Neural progenitor cell (in vitro differentiated cells): ENCODE results near the gene UROS. TPM values are rescaled to one million over a fixed set of nuclear protein-coding genes. Genes with fewer than 3 reads are reported as not detected.

Experiments used
- DNase-seq: peaks from one replicate; pipeline ENCODE4 v3.0.0-alpha.2; 2016; ENCODE audit warnings: low spot score
- H2AFZ ChIP-seq: fragments of 200-600 bp; sonication (generic); replicated peaks from 2 replicates; pipeline ENCODE4 v1.6.1; 2016; ENCODE audit warnings: antibody characterized with exemption
- H3F3A ChIP-seq: fragments of 200-600 bp; sonication (generic); 2 replicates; pipeline ENCODE4 v1.6.1; 2016; ENCODE audit warnings: antibody characterized with exemption, low read depth
- H3K27ac ChIP-seq: fragments of 200-600 bp; sonication (generic); 2 replicates; pipeline ENCODE4 v1.5.1; 2016; ENCODE audit warnings: mild to moderate bottlenecking
- H3K27me3 ChIP-seq: fragments of 200-600 bp; sonication (generic); 2 replicates; pipeline ENCODE4 v1.6.1; 2016; ENCODE audit warnings: mild to moderate bottlenecking, moderate library complexity
- H3K36me3 ChIP-seq: fragments of 200-600 bp; sonication (generic); 2 replicates; pipeline ENCODE4 v1.5.1; 2016
- H3K4me1 ChIP-seq: fragments of 200-600 bp; sonication (generic); 2 replicates; pipeline ENCODE4 v1.6.1; 2016; ENCODE audit warnings: mixed run types
- H3K4me2 ChIP-seq: fragments of 200-600 bp; sonication (generic); 2 replicates; pipeline ENCODE4 v1.6.1; 2016
- H3K4me3 ChIP-seq: fragments of 200-600 bp; sonication (generic); 2 replicates; pipeline ENCODE4 v1.5.1; 2016
- H3K79me2 ChIP-seq: fragments of 200-600 bp; sonication (generic); 2 replicates; pipeline ENCODE4 v1.6.1; 2016; ENCODE audit warnings: low read depth
- H3K9ac ChIP-seq: fragments of 200-600 bp; sonication (generic); 2 replicates; pipeline ENCODE4 v1.6.1; 2016
- H3K9me3 ChIP-seq: fragments of 200-600 bp; sonication (generic); 2 replicates; pipeline ENCODE4 v1.5.1; 2016; ENCODE audit warnings: low read depth
- H4K20me1 ChIP-seq: fragments of 200-600 bp; sonication (generic); 2 replicates; pipeline ENCODE4 v1.6.1; 2016; ENCODE audit warnings: low read depth
- H3K27ac Mint-ChIP-seq: 3 replicates; pipeline ENCODE4 v1.8.0; 2021; ENCODE audit warnings: mixed read lengths
- H3K27me3 Mint-ChIP-seq: 2 replicates; pipeline ENCODE4 v1.8.0; 2022; ENCODE audit warnings: low read depth, mild to moderate bottlenecking, inconsistent platforms, moderate library complexity, mixed read lengths; ENCODE audit not compliant: insufficient read depth
- H3K36me3 Mint-ChIP-seq: 3 replicates; pipeline ENCODE4 v1.8.0; 2021; ENCODE audit warnings: mixed read lengths
- H3K4me1 Mint-ChIP-seq: 3 replicates; pipeline ENCODE4 v1.8.0; 2021; ENCODE audit warnings: mixed read lengths
- H3K4me3 Mint-ChIP-seq: 3 replicates; pipeline ENCODE4 v1.8.0; 2021; ENCODE audit warnings: mild to moderate bottlenecking, moderate library complexity, mixed read lengths
- H3K9me3 Mint-ChIP-seq: 3 replicates; pipeline ENCODE4 v1.8.0; 2020; ENCODE audit warnings: mixed read lengths
- CTCF ChIP-seq: fragments of 200-600 bp; sonication (generic); IDR thresholded peaks from 2 replicates; pipeline ENCODE4 v1.5.1; 2017; ENCODE audit warnings: antibody characterized with exemption, mild to moderate bottlenecking
- EZH2 ChIP-seq: fragments of 200-600 bp; sonication (generic); IDR thresholded peaks from 2 replicates; pipeline ENCODE4 v1.6.1; 2017; ENCODE audit warnings: antibody characterized with exemption, mild to moderate bottlenecking, moderate library complexity
- EZH2phosphoT487 ChIP-seq: fragments of 200-600 bp; sonication (generic); IDR thresholded peaks from 2 replicates; pipeline ENCODE4 v1.6.1; 2017; ENCODE audit warnings: antibody characterized with exemption
- total RNA-seq: library from RNA; depleted of rRNA; stranded (reverse); fragments of >200 nt; gene quantifications from 2 replicates; pipeline ENCODE4 v1.2.3, GENCODE V29; 2015; ENCODE audit warnings: low replicate concordance

UROS gene
- total RNA-seq, 1 donor from 2014 or later = 82.2 TPM

GRCh38 chr10:125866421-125867029, 43.5 kb upstream of the UROS start:
- Histone ChIP-seq H3F3A (no peaks in the 10 kb centered on the region), H3K27me3 (no peaks in the 10 kb centered on the region), H3K9me3 (no peaks in the 10 kb centered on the region), H3K36me3 (no peaks in the 10 kb centered on the region), H3K9ac (no peak overlapping the region), H3K4me3 (no peak overlapping the region), H3K4me2 (no peak overlapping the region), H4K20me1 (no peaks in the 10 kb centered on the region), H2AFZ (no peak overlapping the region), H3K27ac (no peak overlapping the region), H3K4me1 (no peaks in the 10 kb centered on the region), H3K79me2 (peaks cover 4% of the 10 kb centered on the region)
- Mint-ChIP-seq H3K4me3 (no peak overlapping the region), H3K36me3 (peaks cover 1% of the 10 kb centered on the region), H3K27ac (no peak overlapping the region), H3K27me3 (peaks cover 2% of the 10 kb centered on the region), H3K4me1 (no peaks in the 10 kb centered on the region), H3K9me3 (no peaks in the 10 kb centered on the region)
- TF ChIP-seq CTCF (no peak), EZH2phosphoT487 (no peak), EZH2 (no peak)
- no peak for DNase-seq

GRCh38 chr10:125865120-125865519, 42.1 kb upstream of the UROS start:
- H3K27ac ChIP-seq = no peak overlapping the region
- DNase-seq = no peak
- Mint-ChIP-seq H3K27ac (no peak overlapping the region), H3K36me3 (peaks cover 1% of the 10 kb centered on the region), H3K4me3 (no peak overlapping the region), H3K9me3 (no peaks in the 10 kb centered on the region), H3K4me1 (no peaks in the 10 kb centered on the region), H3K27me3 (no peaks in the 10 kb centered on the region)
- no peak overlapping the region for H3K4me3 ChIP-seq
- no peaks in the 10 kb centered on the region for H4K20me1 ChIP-seq
- TF ChIP-seq CTCF = no peak
- TF ChIP-seq EZH2 = no peak
- no peak for TF ChIP-seq EZH2phosphoT487
- H3F3A ChIP-seq = no peaks in the 10 kb centered on the region
- H3K4me1 ChIP-seq = no peaks in the 10 kb centered on the region
- peaks cover 1% of the 10 kb centered on the region for H3K79me2 ChIP-seq
- no peaks in the 10 kb centered on the region for H3K36me3 ChIP-seq
- no peak overlapping the region for H2AFZ ChIP-seq
- no peaks in the 10 kb centered on the region for H3K9me3 ChIP-seq
- no peak overlapping the region for H3K4me2 ChIP-seq
- H3K27me3 ChIP-seq = no peaks in the 10 kb centered on the region
- H3K9ac ChIP-seq = no peak overlapping the region

DNA sequence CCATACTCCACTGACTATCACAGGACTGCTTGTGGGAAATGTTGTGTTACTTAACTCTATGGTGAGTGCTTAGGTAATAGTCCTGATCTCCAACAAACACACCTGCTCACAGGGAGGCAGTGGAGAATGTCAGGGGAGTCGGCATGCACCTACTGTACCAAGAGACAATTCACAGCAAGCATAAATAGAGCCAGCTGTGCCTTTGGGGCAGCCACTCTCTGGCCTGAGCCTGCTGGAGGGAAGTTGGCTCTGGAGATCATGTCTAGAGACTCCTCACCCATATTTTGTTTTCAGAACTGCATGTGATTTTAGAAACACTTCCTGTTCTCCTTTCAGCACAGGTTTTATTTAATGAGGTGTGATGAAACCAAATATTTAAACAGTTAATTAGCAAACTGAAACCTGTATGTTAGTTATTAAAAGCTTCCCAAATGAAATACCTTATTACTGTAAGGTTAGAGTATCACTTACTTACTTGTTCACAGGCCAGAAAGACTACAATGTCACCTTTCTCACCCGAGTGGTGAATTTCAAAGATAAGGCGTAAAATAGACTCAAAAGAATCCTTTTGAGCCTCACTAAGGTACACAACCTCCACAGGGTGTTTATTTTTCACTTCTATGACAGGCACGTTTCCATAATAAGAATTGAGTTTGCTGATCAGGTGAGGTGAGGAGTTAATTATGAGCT, 36.2 kb upstream of the UROS start:
- no peaks in the 10 kb centered on the region for H3F3A ChIP-seq
- H3K4me3 ChIP-seq = no peak overlapping the region
- no peaks in the 10 kb centered on the region for H3K27me3 ChIP-seq
- peaks cover 4% of the 10 kb centered on the region for H3K36me3 Mint-ChIP-seq
- no peak overlapping the region for H3K27ac Mint-ChIP-seq
- no peaks in the 10 kb centered on the region for H3K4me1 ChIP-seq
- H2AFZ ChIP-seq = no peak overlapping the region
- H3K4me2 ChIP-seq = no peak overlapping the region
- H3K27me3 Mint-ChIP-seq = no peaks in the 10 kb centered on the region
- H3K4me3 Mint-ChIP-seq = no peak overlapping the region
- H3K36me3 ChIP-seq = no peaks in the 10 kb centered on the region
- no peak for DNase-seq
- no peaks in the 10 kb centered on the region for H3K4me1 Mint-ChIP-seq
- no peaks in the 10 kb centered on the region for H3K79me2 ChIP-seq
- no peaks in the 10 kb centered on the region for H4K20me1 ChIP-seq
- no peaks in the 10 kb centered on the region for H3K9me3 Mint-ChIP-seq
- no peak overlapping the region for H3K27ac ChIP-seq
- no peak for TF ChIP-seq CTCF
- TF ChIP-seq EZH2 = no peak
- no peak for TF ChIP-seq EZH2phosphoT487
- H3K9ac ChIP-seq = no peak overlapping the region
- no peaks in the 10 kb centered on the region for H3K9me3 ChIP-seq
